Measurements from ENCODE around the gene TIFAB.

GRCh38 chr5:135469911-135470310 lies 17.8 kb upstream of the TIFAB start:
- TF ChIP-seq CTCF (conservative IDR thresholded peaks at IDR 0.05; ENCODE audit: low read depth in 2 of 2) (no peak), EZH2 (IDR thresholded peaks at IDR 0.05; ENCODE audit: low read depth, unreplicated experiment) (no peak), POLR2AphosphoS5 (IDR thresholded peaks at IDR 0.05; ENCODE audit: low read depth) (no peak), ZNF114 (CRISPR knock-in tag; IDR thresholded peaks at IDR 0.05) (no peak), JUNB (IDR thresholded peaks at IDR 0.05; ENCODE audit: unreplicated experiment) (no peak), ZNF462 (CRISPR knock-in tag; IDR thresholded peaks at IDR 0.05) (no peak), EZH2phosphoT487 (IDR thresholded peaks at IDR 0.05; ENCODE audit: unreplicated experiment) (no peak), REST (IDR thresholded peaks at IDR 0.05; ENCODE audit: unreplicated experiment) (no peak), ZNF331 (CRISPR knock-in tag; IDR thresholded peaks at IDR 0.05; ENCODE audit: low read depth) (no peak)

Data from GM23338 (cell line).